GOT3 (cell line): ENCODE measurements around the gene PGK1.
"Not testable (repeated sequence)": the region's sequence is repeated elsewhere in the genome, so short reads cannot be mapped to it uniquely, and the experiment has no call there.

Source experiments
- DNase-seq: peaks from one replicate; lab custom pipeline; 2025; ENCODE audit warnings: mixed read lengths; lab: John Stamatoyannopoulos, UW

Gene PGK1

GRCh38 chrX:78116365-78116764, 12.3 kb downstream of the PGK1 start:
- no peak for DNase-seq

- DNase-seq: no peak
Measured at GRCh38 chrX:78116766-78117165, 12.7 kb downstream of the PGK1 start.

- DNase-seq: no peak
Measured at GRCh38 chrX:78118628-78119027, 14.6 kb downstream of the PGK1 start.

DNA sequence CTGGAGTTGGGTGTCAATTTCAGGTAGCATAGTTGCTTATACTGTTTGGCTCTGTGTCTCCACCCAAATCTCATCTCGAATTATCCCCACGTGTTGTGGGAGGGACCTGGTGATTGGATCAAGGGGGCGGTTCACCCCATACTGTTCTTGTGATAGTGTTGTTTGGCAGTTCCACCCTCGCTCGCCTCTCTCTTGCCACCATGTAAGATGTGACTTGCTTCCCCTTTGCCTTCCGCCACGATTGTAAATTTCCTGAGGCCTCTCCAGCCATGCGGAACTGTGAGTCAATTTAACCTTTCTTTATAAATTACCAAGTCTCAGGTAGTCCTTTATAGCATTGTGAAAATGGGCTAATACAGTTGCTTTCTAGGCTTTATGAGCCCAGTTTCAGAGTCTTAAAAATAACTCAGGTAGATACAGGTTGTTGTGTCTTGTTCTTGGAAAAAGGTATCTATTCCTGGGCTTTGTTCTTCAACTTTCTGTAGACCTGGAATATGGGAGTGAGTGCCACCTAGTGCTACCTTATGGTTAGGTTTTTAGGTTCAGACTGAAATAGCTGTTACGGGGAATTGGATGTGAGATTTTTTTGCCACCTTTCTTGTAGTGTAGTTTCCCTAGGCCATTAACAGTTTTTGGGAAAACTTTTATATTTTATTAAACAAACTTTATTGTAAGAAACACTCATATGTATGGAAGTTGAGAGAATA, 15.6 kb downstream of the PGK1 start:
- no peak for DNase-seq

DNA sequence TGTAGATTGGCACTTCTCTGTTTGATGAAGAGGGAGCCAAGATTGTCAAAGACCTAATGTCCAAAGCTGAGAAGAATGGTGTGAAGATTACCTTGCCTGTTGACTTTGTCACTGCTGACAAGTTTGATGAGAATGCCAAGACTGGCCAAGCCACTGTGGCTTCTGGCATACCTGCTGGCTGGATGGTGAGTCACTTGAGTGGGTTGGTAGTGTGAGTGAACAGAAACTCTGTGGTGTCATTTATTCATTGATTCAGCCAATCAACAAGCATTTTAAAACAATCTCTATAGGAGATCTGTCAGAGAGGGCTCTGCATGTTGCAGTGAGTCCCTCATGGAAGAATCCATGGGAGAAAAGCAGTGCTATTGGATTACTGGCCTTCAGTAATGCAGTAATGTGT, 19.1 kb downstream of the PGK1 start:
- DNase-seq: no peak

DNA sequence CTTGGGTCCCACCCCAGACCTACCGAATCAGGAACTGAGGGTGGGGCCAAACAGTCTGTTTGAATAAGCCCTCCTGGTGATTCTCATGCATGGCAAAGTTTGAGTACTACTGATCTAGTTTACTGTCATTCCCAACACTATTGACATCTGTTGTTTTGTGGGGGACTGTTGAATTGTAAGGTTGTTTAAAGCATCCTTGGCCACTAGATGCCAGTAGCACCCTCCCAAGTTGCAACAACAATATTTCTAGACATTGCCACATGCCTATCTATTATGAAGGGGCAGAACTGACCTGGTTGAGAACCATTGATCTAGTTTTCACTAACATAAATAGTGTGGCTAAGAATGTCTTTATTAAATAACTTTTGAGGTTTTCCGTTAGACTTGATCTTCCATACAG, 20.3 kb downstream of the PGK1 start:
- DNase-seq: no peak

GRCh38 chrX:78125148-78125547, 21.1 kb downstream of the PGK1 start:
- no peak for DNase-seq

- not testable (repeated sequence) for DNase-seq
Measured at GRCh38 chrX:78125781-78126180, 21.7 kb downstream of the PGK1 start.

GRCh38 chrX:78129714-78130113, 25.7 kb downstream of the PGK1 start:
- DNase-seq: no peak

GRCh38 chrX:78130396-78130795, 26.3 kb downstream of the PGK1 start:
- no peak for DNase-seq

GRCh38 chrX:78131117-78131516, 27.1 kb downstream of the PGK1 start:
- no peak for DNase-seq

GRCh38 chrX:78133238-78133960, 29.4 kb downstream of the PGK1 start:
- DNase-seq: no peak

DNA sequence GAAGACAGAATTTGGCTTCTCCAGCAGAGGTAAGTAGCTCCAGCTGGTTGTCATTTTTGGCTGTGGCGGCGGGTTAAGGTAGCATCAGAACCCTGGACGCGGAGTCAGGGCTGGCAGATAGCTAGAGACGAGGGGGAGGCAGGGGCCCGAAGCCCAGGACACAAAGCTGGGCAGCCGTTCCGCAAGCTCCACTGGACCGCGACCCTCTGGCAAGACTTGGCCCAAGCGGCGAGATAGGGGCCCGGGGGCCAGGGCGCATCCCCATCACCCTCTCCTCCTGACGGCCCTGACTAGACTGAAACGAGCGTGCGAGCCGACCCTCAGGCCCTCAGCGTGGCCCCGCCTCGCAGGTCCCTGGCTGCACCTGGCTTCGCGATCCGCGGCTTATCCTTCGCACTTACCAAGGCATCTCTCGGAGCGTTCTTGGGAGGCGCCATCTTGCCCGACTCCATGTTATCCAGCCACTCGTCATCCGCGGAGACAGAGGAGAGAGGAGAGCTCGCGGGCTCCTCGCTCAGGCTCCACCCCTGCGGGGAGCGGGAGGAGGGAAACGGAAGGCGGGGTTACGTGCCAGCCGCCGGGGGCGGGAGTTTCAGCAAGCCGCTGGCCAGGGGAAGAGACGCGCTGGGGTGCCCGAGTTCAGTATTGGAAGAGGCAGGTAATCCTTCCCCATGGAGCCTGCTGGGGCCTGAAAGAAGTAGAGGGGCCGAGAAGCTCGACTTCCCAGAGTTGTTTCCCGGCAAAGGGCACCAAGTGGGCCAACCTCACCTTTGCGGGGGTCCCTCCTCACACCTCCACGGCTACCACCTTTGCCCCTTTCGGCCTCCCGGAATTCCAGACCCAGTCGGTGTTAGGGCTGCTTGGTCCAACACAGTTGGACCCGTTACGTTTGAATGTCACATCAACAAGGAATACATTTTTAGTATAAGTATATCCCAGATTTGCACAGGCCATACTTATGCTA, 35.4 kb downstream of the PGK1 start, which contains the start of gene TAF9B:
Gene TAF9B (minus strand): TSS at position 491 of the 964 bp plus-strand sequence. CDS start 39 bp downstream, at position 452.
- peak; percentile 39 for DNase-seq

GRCh38 chrX:78140206-78140605, 36.2 kb downstream of the PGK1 start:
- no peak for DNase-seq

DNA sequence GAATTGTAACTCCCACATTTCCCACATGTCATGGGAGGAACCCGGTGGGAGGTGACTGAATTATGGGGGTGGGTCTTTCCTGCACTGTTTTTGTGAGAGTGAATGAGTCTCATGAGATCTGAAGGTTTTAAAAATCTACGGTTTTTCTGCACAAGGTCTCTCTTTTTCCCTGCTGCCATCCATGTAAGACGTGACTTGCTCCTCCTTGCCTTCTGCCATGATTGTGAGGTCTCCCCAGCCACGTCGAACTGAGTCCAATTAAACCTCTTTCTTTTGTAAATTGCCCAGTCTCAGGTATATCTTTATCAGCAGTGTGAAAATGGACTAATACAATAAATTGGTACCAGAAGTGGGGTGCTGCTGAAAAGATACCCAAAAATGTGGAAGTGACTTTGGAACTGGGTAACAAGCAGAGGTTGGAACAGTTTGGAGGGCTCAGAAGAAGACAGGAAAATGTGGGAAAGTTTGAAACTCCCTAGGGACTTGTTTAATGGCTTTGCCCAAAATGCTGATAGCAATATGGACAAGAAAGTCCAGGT, 43.0 kb downstream of the PGK1 start:
- not testable (repeated sequence) for DNase-seq

- DNase-seq: not testable (repeated sequence)
Measured at GRCh38 chrX:78157373-78157772, 53.3 kb downstream of the PGK1 start.

DNA sequence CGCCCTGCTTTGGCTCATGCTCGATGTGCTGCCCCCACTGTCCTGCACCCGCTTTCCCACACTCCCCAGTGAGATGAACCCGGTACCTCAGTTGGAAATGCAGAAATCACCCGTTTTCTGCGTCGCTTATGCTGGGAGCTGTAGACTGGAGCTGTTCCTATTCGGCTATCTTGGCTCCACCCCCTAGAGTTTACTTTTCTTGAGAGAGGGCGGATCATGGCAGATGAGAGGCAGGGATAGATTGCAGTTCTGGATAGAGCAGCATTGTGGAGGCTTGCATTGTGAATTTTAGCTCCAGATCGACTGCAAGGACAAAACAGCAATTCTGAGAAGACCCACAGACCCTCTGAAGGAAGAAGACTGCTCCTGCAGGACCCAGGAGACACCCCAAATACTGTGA, 53.8 kb downstream of the PGK1 start:
- not testable (repeated sequence) for DNase-seq

- not testable (repeated sequence) for DNase-seq
Measured at GRCh38 chrX:78160711-78161110, 56.7 kb downstream of the PGK1 start.

DNA sequence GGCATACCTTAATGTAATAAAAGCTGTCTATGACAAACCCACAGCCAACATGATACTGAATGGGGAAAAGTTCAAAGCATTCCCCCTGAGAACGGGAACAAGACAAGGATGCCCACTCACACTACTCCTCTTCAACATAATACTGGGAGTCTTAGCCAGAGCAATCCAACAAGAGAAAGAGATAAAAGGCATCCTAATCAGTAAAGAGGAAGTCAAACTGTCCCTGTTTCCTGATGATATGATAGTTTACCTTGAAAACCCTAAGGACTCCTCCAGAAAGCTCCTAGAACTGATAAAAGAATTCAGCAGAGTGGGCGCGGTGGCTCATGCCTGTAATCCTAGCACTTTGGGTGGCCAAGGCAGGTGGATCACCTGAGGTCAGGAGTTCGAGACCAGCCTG, 59.1 kb downstream of the PGK1 start:
- DNase-seq: not testable (repeated sequence)

- no peak for DNase-seq
Measured at GRCh38 chrX:78165425-78165824, 61.4 kb downstream of the PGK1 start.

GRCh38 chrX:78168065-78168464, 64.0 kb downstream of the PGK1 start:
- no peak for DNase-seq
